ENCODE data around the gene JUP. TPM values are rescaled to one million over a fixed set of nuclear protein-coding genes. Genes with fewer than 3 reads are reported as not detected.

Gene JUP
- total RNA-seq, 1 experiment from 2014 or later: 352 TPM

DNA sequence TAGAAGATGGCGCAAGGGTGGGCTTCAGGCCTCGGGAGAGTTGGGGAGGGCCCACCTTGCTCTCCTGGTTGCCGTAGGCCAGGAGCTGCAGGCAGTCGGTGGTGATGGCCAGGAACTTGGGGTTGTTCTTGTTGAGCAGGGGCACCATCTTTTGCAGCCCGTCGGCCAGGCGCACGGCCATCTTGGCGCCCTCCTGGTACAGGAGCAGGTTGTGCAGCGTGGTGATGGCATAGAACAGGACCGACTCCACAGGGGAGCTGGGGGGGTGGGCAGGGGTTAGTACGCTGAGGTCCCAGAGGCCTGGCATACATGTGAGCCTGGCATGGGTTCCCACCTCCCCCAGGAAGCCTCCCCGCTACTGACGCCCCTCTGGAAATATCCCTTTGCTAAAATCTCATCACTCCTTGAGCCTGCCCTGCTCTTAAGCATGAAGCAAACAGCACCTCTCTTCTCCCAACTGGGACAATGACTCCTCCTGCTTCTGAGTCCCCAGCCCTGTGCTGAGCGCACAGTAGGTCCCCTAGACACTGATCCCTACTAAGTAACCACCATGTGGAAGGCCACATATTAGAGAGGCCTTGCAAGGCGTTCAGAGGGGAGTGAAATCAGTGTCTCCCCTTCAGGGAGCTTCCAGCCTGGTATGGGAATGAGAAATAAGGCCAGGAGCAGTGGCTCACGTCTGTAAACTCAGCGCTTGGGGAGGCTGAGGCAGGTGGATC is 19.0 kb downstream of the JUP start:
- H3K36me3 ChIP-seq (ENCODE audit: control insufficient read depth, insufficient read depth, low read length): peaks cover 16% of the 10 kb centered on the region
- ATAC-seq (no peak), DNase-seq (ENCODE audit: low read depth, low spot score) (no peak)
- no TSS peak for BruUV-seq (replicated peaks)
- no peaks in the 10 kb centered on the region for H3K27me3 ChIP-seq (ENCODE audit: control insufficient read depth, insufficient read depth, low read length)
- H3K27ac ChIP-seq (ENCODE audit: low read length): no peak overlapping the region
- intact Hi-C loops (cut with micrococcal nuclease; ENCODE audit: unreplicated experiment): no loop called here
- CTCF ChIA-PET: no interaction called here
- no peaks in the 10 kb centered on the region for H3K9me3 ChIP-seq (ENCODE audit: control insufficient read depth, insufficient read depth, low read depth, low read length)
- H3K4me1 ChIP-seq (ENCODE audit: control insufficient read depth, insufficient read depth, low read length): peaks cover under 1% of the 10 kb centered on the region; the same call in 1 of the 2 replicates
- no peak overlapping the region for H3K4me3 ChIP-seq (ENCODE audit: low read depth in 2 of 2, low read length in 2 of 2)
- POLR2A ChIA-PET: no interaction called here
- TF ChIP-seq POLR2AphosphoS5 (IDR thresholded peaks at IDR 0.05; ENCODE audit: low read depth, low read length) (no peak), TCF7L2 (IDR thresholded peaks at IDR 0.05; ENCODE audit: low read depth, low read length) (no peak), SIN3A (IDR thresholded peaks at IDR 0.05; ENCODE audit: borderline replicate concordance, insufficient read depth, low read depth, low read length) (no peak)
- TF ChIP-seq, protein P1, sequence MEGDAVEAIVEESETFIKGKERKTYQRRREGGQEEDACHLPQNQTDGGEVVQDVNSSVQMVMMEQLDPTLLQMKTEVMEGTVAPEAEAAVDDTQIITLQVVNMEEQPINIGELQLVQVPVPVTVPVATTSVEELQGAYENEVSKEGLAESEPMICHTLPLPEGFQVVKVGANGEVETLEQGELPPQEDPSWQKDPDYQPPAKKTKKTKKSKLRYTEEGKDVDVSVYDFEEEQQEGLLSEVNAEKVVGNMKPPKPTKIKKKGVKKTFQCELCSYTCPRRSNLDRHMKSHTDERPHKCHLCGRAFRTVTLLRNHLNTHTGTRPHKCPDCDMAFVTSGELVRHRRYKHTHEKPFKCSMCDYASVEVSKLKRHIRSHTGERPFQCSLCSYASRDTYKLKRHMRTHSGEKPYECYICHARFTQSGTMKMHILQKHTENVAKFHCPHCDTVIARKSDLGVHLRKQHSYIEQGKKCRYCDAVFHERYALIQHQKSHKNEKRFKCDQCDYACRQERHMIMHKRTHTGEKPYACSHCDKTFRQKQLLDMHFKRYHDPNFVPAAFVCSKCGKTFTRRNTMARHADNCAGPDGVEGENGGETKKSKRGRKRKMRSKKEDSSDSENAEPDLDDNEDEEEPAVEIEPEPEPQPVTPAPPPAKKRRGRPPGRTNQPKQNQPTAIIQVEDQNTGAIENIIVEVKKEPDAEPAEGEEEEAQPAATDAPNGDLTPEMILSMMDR (IDR thresholded peaks at IDR 0.05): no peak
- TF ChIP-seq, protein P2, sequence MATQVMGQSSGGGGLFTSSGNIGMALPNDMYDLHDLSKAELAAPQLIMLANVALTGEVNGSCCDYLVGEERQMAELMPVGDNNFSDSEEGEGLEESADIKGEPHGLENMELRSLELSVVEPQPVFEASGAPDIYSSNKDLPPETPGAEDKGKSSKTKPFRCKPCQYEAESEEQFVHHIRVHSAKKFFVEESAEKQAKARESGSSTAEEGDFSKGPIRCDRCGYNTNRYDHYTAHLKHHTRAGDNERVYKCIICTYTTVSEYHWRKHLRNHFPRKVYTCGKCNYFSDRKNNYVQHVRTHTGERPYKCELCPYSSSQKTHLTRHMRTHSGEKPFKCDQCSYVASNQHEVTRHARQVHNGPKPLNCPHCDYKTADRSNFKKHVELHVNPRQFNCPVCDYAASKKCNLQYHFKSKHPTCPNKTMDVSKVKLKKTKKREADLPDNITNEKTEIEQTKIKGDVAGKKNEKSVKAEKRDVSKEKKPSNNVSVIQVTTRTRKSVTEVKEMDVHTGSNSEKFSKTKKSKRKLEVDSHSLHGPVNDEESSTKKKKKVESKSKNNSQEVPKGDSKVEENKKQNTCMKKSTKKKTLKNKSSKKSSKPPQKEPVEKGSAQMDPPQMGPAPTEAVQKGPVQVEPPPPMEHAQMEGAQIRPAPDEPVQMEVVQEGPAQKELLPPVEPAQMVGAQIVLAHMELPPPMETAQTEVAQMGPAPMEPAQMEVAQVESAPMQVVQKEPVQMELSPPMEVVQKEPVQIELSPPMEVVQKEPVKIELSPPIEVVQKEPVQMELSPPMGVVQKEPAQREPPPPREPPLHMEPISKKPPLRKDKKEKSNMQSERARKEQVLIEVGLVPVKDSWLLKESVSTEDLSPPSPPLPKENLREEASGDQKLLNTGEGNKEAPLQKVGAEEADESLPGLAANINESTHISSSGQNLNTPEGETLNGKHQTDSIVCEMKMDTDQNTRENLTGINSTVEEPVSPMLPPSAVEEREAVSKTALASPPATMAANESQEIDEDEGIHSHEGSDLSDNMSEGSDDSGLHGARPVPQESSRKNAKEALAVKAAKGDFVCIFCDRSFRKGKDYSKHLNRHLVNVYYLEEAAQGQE (IDR thresholded peaks at IDR 0.05; ENCODE audit: insufficient read depth in 1 of 2, low read depth in 2 of 2, low read length in 1 of 2): no peak
- in situ Hi-C loops (cut with HindIII; ENCODE audit: low pct_unique_long_range_greater_than_20kb, low sequenced_read_pairs): no loop called here

DNA sequence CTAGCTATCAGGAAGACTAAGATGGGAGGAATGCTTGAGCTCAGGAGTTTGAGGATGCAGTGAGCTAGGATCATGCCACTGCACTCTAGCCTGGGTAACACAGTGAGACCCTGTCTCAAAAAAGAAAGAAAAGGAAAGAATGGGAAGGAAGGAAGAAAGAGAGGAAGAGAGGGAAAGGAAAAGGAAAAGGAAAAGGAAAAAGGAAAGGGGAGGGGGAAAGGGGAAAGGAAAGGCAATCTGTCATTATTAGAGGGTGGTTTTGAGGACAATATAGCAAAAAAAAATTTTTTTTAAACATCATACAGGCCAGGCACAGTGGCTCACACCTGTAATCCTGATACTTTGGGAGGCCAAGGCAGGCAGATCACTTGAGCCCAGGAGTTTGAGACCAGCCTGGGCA is 20.4 kb downstream of the JUP start:
- H3K4me1 ChIP-seq (ENCODE audit: control insufficient read depth, insufficient read depth, low read length): no peaks in the 10 kb centered on the region
- ChIA-PET POLR2A (no interaction called here), CTCF (no interaction called here)
- BruUV-seq (replicated peaks): no TSS peak
- no peak overlapping the region for H3K4me3 ChIP-seq (ENCODE audit: low read depth in 2 of 2, low read length in 2 of 2)
- in situ Hi-C loops (cut with HindIII; ENCODE audit: low pct_unique_long_range_greater_than_20kb, low sequenced_read_pairs) (no loop called here), intact Hi-C loops (cut with micrococcal nuclease; ENCODE audit: unreplicated experiment) (no loop called here)
- H3K27ac ChIP-seq (ENCODE audit: low read length): no peak overlapping the region
- no peaks in the 10 kb centered on the region for H3K27me3 ChIP-seq (ENCODE audit: control insufficient read depth, insufficient read depth, low read length)
- TF ChIP-seq, protein P2 (IDR thresholded peaks at IDR 0.05; ENCODE audit: insufficient read depth in 1 of 2, low read depth in 2 of 2, low read length in 1 of 2): no peak
- TF ChIP-seq, protein P1 (IDR thresholded peaks at IDR 0.05): no peak
- no peak for TF ChIP-seq TCF7L2 (IDR thresholded peaks at IDR 0.05; ENCODE audit: low read depth, low read length)
- no peak for TF ChIP-seq SIN3A (IDR thresholded peaks at IDR 0.05; ENCODE audit: borderline replicate concordance, insufficient read depth, low read depth, low read length)
- TF ChIP-seq POLR2AphosphoS5 (IDR thresholded peaks at IDR 0.05; ENCODE audit: low read depth, low read length): no peak
- DNase-seq (ENCODE audit: low read depth, low spot score): no peak
- ATAC-seq: no peak
- H3K36me3 ChIP-seq (ENCODE audit: control insufficient read depth, insufficient read depth, low read length): peaks cover 16% of the 10 kb centered on the region
- H3K9me3 ChIP-seq (ENCODE audit: control insufficient read depth, insufficient read depth, low read depth, low read length): no peaks in the 10 kb centered on the region
